Uterus (tissue), 2 donors: ENCODE data around the gene CDH13.

ENCODE experiments used
- POLR2A ChIP-seq, 2 donors: fragments of 450-650 bp; IDR thresholded peaks; one replicate each; pipeline ENCODE4 v1.6.1; 2016; ENCODE audit warnings: antibody characterized with exemption in 2 of 2, mild to moderate bottlenecking in 1 of 2, moderate library complexity in 1 of 2
- TF ChIP-seq, protein P1 (sequence below), 4 experiments: fragments of 200-600 bp in 2 of 4; fragments of 450-650 bp in 2 of 4; sonication (generic) in 2 of 4; IDR thresholded peaks; one replicate each; pipeline ENCODE4 v1.5.1; 2016 to 2019; ENCODE audit warnings: antibody characterized with exemption in 4 of 4, mild to moderate bottlenecking in 2 of 4, moderate library complexity in 1 of 4

DNA sequence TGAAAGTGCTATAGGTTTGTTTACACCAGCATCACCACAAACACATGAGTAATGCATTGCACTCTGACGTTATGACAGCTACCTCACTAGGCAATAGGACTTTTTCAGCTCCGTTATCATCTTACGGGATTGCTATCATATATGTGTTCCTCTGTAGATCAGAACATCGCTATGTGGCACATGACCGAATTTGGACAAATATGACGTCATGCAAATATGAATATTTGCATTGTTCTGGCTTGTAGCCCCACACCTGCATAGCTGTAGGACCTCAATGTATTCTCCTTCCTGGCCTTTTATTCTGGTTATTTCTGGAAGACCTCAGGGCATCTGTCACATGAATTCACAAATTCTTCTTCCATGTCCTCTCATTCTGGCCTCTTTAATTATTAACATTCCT is 393.2 kb downstream of the CDH13 start:
- TF ChIP-seq, protein P1, sequence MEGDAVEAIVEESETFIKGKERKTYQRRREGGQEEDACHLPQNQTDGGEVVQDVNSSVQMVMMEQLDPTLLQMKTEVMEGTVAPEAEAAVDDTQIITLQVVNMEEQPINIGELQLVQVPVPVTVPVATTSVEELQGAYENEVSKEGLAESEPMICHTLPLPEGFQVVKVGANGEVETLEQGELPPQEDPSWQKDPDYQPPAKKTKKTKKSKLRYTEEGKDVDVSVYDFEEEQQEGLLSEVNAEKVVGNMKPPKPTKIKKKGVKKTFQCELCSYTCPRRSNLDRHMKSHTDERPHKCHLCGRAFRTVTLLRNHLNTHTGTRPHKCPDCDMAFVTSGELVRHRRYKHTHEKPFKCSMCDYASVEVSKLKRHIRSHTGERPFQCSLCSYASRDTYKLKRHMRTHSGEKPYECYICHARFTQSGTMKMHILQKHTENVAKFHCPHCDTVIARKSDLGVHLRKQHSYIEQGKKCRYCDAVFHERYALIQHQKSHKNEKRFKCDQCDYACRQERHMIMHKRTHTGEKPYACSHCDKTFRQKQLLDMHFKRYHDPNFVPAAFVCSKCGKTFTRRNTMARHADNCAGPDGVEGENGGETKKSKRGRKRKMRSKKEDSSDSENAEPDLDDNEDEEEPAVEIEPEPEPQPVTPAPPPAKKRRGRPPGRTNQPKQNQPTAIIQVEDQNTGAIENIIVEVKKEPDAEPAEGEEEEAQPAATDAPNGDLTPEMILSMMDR (IDR thresholded peaks at IDR 0.05), result no peak
- no peak for TF ChIP-seq POLR2A (IDR thresholded peaks at IDR 0.05)
